Mesothelial cell of epicardium (in vitro differentiated cells): ENCODE data around the gene GP9. TPM values are rescaled to one million over a fixed set of nuclear protein-coding genes. Genes with fewer than 3 reads are reported as not detected.

ENCODE experiments used
- DNase-seq, 2 experiments: peaks; one replicate each; pipeline ENCODE4 v3.0.0; 2021; ENCODE audit warnings: low spot score in 2 of 2; ENCODE audit not compliant: unreplicated experiment in 2 of 2
- H3K27ac Mint-ChIP-seq: 2 replicates; pipeline ENCODE4 v1.8.0; 2021; ENCODE audit warnings: mixed read lengths
- H3K27me3 Mint-ChIP-seq: 2 replicates; pipeline ENCODE4 v1.8.0; 2021; ENCODE audit warnings: low read depth, mixed read lengths
- H3K36me3 Mint-ChIP-seq: 2 replicates; pipeline ENCODE4 v1.8.0; 2021; ENCODE audit warnings: mixed read lengths
- H3K4me1 Mint-ChIP-seq: 2 replicates; pipeline ENCODE4 v1.8.0; 2021; ENCODE audit warnings: mixed read lengths
- H3K4me3 Mint-ChIP-seq: 2 replicates; pipeline ENCODE4 v1.8.0; 2021; ENCODE audit warnings: mild to moderate bottlenecking, moderate library complexity, mixed read lengths
- H3K9me3 Mint-ChIP-seq: 2 replicates; pipeline ENCODE4 v1.8.0; 2021; ENCODE audit warnings: mixed read lengths
- CTCF ChIP-seq: fragments of 200-600 bp; sonication (generic); IDR thresholded peaks from one replicate; pipeline ENCODE4 v1.5.0; 2021; ENCODE audit warnings: antibody characterized with exemption; ENCODE audit not compliant: unreplicated experiment
- total RNA-seq: library from RNA; stranded (reverse); gene quantifications from 3 replicates; pipeline ENCODE4 v1.2.1, GENCODE V29; 2021

GP9 gene
- not detected in 3 replicates for total RNA-seq

- peaks cover 2% of the 10 kb centered on the region for H3K27me3 Mint-ChIP-seq
- no peak within 1 kb of the TSS for H3K4me3 Mint-ChIP-seq
- no peak for TF ChIP-seq CTCF
- no peaks in the 10 kb centered on the region for H3K36me3 Mint-ChIP-seq
- H3K27ac Mint-ChIP-seq, result no peak within 1 kb of the TSS
- no peaks in the 10 kb centered on the region for H3K9me3 Mint-ChIP-seq
- no peak for DNase-seq
- H3K4me1 Mint-ChIP-seq, result no peaks in the 10 kb centered on the region
Measured at GRCh38 chr3:129060276-129061022, at the start of gene GP9. Gene GP9, plus strand, starts transcription at chr3:129060779. Its CDS starts 961 bp downstream, at chr3:129061740.

DNA sequence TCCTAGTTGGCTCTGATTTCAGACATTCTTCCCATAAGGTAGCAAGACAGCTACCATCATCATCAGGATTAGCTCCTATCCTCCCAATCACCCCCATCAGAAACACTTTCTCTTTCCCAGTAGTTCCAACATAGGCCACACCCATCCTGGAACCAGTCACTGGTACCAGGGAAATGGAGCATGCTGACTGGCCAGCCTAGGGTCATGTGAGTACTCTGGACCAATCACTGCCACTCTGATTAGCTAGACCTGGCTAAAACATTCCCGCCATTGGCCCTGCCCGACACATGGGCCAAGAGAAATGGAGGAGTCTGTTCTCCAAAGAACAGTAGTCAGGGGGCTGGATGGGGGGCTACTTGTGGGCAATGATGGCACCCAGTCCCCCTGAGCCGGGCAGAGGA lies 47.1 kb upstream of the GP9 start:
- H3K27ac Mint-ChIP-seq, result no peak overlapping the region
- no peak for TF ChIP-seq CTCF
- no peaks in the 10 kb centered on the region for H3K36me3 Mint-ChIP-seq
- no peaks in the 10 kb centered on the region for H3K9me3 Mint-ChIP-seq
- peaks cover 9% of the 10 kb centered on the region for H3K27me3 Mint-ChIP-seq
- DNase-seq, result no peak
- H3K4me1 Mint-ChIP-seq, result peaks cover 5% of the 10 kb centered on the region
- no peak overlapping the region for H3K4me3 Mint-ChIP-seq

GRCh38 chr3:129014148-129014547 lies 46.4 kb upstream of the GP9 start:
- Mint-ChIP-seq H3K36me3 (no peaks in the 10 kb centered on the region), H3K4me1 (peaks cover 5% of the 10 kb centered on the region), H3K4me3 (no peak overlapping the region), H3K9me3 (no peaks in the 10 kb centered on the region), H3K27ac (no peak overlapping the region), H3K27me3 (peaks cover 10% of the 10 kb centered on the region)
- TF ChIP-seq CTCF, result no peak
- no peak for DNase-seq

- Mint-ChIP-seq H3K36me3 (no peaks in the 10 kb centered on the region), H3K27ac (no peak overlapping the region), H3K27me3 (peaks cover 7% of the 10 kb centered on the region), H3K9me3 (no peaks in the 10 kb centered on the region), H3K4me1 (peaks cover 5% of the 10 kb centered on the region), H3K4me3 (no peak overlapping the region)
- TF ChIP-seq CTCF, result no peak
- no peak for DNase-seq
Measured at GRCh38 chr3:129014793-129015345, 45.7 kb upstream of the GP9 start.

- H3K4me3 Mint-ChIP-seq, result no peak overlapping the region
Measured at GRCh38 chr3:129015388-129016105, 45.0 kb upstream of the GP9 start.

More at GRCh38 chr3:129015388-129016105, 45.0 kb upstream of the GP9 start:
- Mint-ChIP-seq H3K36me3 (no peaks in the 10 kb centered on the region), H3K27ac (no peak overlapping the region), H3K27me3 (peaks cover 7% of the 10 kb centered on the region), H3K4me1 (peaks cover 5% of the 10 kb centered on the region), H3K9me3 (no peaks in the 10 kb centered on the region)
- DNase-seq, result no peak
- no peak for TF ChIP-seq CTCF
